HG03039 (cell line): ENCODE measurements around the gene ME2.
"Not testable (repeated sequence)": the region's sequence is repeated elsewhere in the genome, so short reads cannot be mapped to it uniquely, and the experiment has no call there.

Source experiments
- ATAC-seq: cut with Tn5 transposase; IDR thresholded peaks from one replicate; pipeline ENCODE4 v1.9.1; 2021; ENCODE audit warnings: mild to moderate bottlenecking, moderate library complexity; ENCODE audit not compliant: unreplicated experiment

The ME2 gene

GRCh38 chr18:50911006-50911405 is 32.1 kb downstream of the ME2 start:
- no peak for ATAC-seq

GRCh38 chr18:50917021-50917420 is 38.1 kb downstream of the ME2 start:
- no peak for ATAC-seq

GRCh38 chr18:50918153-50918552 is 39.2 kb downstream of the ME2 start:
- no peak for ATAC-seq

GRCh38 chr18:50924372-50924771 is 45.5 kb downstream of the ME2 start:
- no peak for ATAC-seq

- no peak for ATAC-seq
Observed at GRCh38 chr18:50926521-50926920, 47.6 kb downstream of the ME2 start.

GRCh38 chr18:50928551-50928950 is 49.6 kb downstream of the ME2 start:
- no peak for ATAC-seq

- no peak for ATAC-seq
Observed at GRCh38 chr18:50933684-50934083, 54.8 kb downstream of the ME2 start.

GRCh38 chr18:50934545-50935211 is 55.8 kb downstream of the ME2 start:
- ATAC-seq = no peak

GRCh38 chr18:50935493-50936191 is 56.7 kb downstream of the ME2 start:
- ATAC-seq = no peak

GRCh38 chr18:50937183-50937582 is 58.3 kb downstream of the ME2 start:
- no peak for ATAC-seq

GRCh38 chr18:50938912-50939311 is 60.0 kb downstream of the ME2 start:
- ATAC-seq = no peak

GRCh38 chr18:50944245-50944932 is 65.5 kb downstream of the ME2 start:
- ATAC-seq = no peak

- ATAC-seq = not testable (repeated sequence)
Observed at GRCh38 chr18:50945918-50946317, 67.0 kb downstream of the ME2 start.

GRCh38 chr18:50947899-50948298 is 69.0 kb downstream of the ME2 start:
- no peak for ATAC-seq

GRCh38 chr18:50949185-50949584 is 70.3 kb downstream of the ME2 start:
- ATAC-seq = no peak

- ATAC-seq = no peak
Observed at GRCh38 chr18:50950626-50951025, 71.7 kb downstream of the ME2 start.

- no peak for ATAC-seq
Observed at GRCh38 chr18:50953822-50954221, 74.9 kb downstream of the ME2 start.

GRCh38 chr18:50955253-50955652 is 76.3 kb downstream of the ME2 start:
- ATAC-seq = no peak

GRCh38 chr18:50956116-50956515 is 77.2 kb downstream of the ME2 start:
- ATAC-seq = no peak

- ATAC-seq = no peak
Observed at GRCh38 chr18:50961974-50962373, 83.1 kb downstream of the ME2 start.

GRCh38 chr18:50967714-50968661 is 89.1 kb downstream of the ME2 start, which contains the start of gene ELAC1:
Gene ELAC1 (plus strand): TSS chr18:50968040. CDS start chr18:50974405, 6,365 bp downstream.
- peak; percentile 90 for ATAC-seq
